ENCODE results near the gene TPO.
"Not testable (repeated sequence)": the region's sequence is repeated elsewhere in the genome, so short reads cannot be mapped to it uniquely, and the experiment has no call there.

TPO gene

DNA sequence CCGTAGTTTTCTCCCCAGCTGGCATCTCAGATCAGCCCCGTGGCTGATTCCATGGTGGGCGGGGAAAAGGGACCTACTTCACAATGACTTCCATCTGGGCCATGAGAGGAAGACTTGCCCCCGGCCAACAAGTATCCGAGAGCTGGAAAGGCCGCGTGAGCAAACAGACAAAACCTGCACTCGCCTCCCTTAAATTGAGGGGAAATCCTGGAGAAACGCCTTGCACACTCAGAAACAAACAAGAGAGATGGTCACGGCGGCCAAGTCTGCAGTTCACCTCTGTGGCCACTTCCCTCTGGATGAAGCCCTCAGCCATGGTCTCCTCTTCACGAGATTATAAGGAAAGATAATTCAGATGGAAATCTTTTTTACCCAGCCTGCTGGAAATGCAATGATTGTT, 39.4 kb upstream of the TPO start:
- DNase-seq (ENCODE audit: low spot score): no peak
- TF ChIP-seq, protein P1, sequence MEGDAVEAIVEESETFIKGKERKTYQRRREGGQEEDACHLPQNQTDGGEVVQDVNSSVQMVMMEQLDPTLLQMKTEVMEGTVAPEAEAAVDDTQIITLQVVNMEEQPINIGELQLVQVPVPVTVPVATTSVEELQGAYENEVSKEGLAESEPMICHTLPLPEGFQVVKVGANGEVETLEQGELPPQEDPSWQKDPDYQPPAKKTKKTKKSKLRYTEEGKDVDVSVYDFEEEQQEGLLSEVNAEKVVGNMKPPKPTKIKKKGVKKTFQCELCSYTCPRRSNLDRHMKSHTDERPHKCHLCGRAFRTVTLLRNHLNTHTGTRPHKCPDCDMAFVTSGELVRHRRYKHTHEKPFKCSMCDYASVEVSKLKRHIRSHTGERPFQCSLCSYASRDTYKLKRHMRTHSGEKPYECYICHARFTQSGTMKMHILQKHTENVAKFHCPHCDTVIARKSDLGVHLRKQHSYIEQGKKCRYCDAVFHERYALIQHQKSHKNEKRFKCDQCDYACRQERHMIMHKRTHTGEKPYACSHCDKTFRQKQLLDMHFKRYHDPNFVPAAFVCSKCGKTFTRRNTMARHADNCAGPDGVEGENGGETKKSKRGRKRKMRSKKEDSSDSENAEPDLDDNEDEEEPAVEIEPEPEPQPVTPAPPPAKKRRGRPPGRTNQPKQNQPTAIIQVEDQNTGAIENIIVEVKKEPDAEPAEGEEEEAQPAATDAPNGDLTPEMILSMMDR (IDR thresholded peaks at IDR 0.05; ENCODE audit: borderline replicate concordance, control extremely low read depth, extremely low read depth, insufficient read depth, missing control alignments): no peak
- in situ Hi-C loops (cut with MboI; ENCODE audit: low sequenced_read_pairs, unreplicated experiment): no loop called here

DNA sequence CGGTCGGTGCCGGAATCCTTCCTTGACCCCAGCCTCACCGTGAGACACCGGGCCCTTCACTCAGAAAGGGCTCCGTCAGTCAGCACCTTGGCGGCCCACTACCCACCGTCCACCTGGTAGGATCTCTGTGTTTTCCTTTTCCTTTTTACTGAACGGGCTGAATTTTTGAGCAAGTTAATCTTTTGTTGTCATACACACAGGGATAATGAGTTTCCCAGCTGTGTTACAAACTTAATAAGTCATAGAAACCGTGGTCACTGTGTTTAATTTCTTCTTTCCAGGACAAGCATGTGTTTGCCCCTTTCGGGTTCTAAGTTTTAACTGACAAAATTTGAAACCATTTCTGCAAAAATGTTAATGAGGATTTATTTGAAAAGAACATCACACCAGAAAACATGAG, 39.0 kb upstream of the TPO start:
- in situ Hi-C loops (cut with MboI; ENCODE audit: low sequenced_read_pairs, unreplicated experiment): no loop called here
- TF ChIP-seq, protein P1 (IDR thresholded peaks at IDR 0.05; ENCODE audit: borderline replicate concordance, control extremely low read depth, extremely low read depth, insufficient read depth, missing control alignments): no peak
- no peak for DNase-seq (ENCODE audit: low spot score)

DNA sequence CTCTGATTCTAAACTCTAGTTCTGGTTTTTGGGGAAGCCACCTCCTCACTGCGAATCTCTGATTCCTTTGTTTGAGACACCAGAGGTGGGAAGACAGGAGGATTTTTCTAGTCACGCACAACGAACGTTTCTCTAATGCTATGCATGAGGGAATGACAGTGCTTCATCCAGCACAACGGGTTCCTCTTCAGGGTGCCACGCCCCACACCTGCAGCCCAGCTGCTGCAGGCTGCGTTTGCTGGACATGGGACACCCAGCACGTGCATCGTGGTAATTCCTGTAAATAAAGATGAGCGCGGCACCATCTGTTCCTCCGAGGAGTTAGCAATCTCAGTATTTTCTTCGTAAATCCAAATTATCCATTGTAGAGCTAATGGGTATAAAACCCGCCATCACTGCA, 37.5 kb upstream of the TPO start:
- TF ChIP-seq, protein P1 (IDR thresholded peaks at IDR 0.05; ENCODE audit: borderline replicate concordance, control extremely low read depth, extremely low read depth, insufficient read depth, missing control alignments): no peak
- in situ Hi-C loops (cut with MboI; ENCODE audit: low sequenced_read_pairs, unreplicated experiment): no loop called here
- DNase-seq (ENCODE audit: low spot score): no peak

DNA sequence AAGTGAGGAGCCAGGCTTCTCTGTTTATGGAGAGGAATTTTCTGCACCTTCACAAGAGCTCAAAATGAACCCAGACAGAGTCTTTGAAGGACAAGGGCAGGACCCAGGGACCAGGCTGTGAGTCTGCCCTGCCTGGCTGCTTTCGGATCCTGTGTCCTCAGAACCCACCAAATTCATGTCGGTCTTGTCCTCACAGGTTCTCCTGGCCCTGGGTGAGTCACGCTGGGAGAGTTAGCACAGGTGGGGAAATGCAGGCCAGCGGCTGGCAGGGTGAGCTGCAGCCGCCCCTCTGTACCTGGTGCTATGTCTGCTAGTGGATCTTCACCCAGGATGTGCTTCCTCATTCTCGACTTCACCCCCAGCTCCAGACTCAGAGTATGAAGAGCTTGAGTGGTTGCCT, 35.8 kb upstream of the TPO start:
- in situ Hi-C loops (cut with MboI; ENCODE audit: low sequenced_read_pairs, unreplicated experiment): no loop called here
- TF ChIP-seq, protein P1 (IDR thresholded peaks at IDR 0.05; ENCODE audit: borderline replicate concordance, control extremely low read depth, extremely low read depth, insufficient read depth, missing control alignments): no peak
- DNase-seq (ENCODE audit: low spot score): no peak

DNA sequence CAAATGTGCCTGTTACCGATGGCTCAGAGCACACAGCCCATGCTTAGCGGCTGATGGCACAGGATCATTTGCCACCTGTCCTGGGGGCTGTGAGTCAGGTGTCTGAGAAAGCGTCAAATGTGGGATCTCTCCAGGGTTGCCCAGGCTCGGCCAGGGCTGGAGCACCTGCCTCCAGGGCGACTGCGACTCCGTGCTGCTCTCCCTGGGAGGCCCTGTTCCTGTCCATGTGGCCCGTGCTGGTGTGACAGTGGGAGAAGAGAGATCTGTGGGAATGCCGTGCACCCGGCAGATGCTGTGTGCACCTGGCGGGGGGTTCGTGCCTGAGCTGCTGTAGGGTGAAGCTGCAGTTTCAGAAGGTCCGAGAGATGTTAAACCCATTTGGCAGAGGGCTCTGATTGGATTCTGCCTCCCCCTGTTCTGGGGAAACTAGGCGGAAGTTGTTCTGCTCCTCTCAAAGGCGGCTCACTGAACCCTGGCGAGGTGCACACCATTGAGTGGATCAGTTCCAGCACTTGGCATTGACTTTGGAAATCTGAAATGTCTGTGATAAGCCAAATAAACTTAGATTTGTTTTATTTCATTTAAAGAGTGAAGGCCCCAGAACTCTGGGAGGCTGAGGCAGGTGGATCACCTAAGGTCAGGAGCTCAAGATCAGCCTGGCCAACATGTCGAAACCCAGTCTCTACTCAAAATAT, 34.7 kb upstream of the TPO start:
- TF ChIP-seq, protein P1 (IDR thresholded peaks at IDR 0.05; ENCODE audit: borderline replicate concordance, control extremely low read depth, extremely low read depth, insufficient read depth, missing control alignments): no peak
- no peak for DNase-seq (ENCODE audit: low spot score)
- in situ Hi-C loops (cut with MboI; ENCODE audit: low sequenced_read_pairs, unreplicated experiment): no loop called here

DNA sequence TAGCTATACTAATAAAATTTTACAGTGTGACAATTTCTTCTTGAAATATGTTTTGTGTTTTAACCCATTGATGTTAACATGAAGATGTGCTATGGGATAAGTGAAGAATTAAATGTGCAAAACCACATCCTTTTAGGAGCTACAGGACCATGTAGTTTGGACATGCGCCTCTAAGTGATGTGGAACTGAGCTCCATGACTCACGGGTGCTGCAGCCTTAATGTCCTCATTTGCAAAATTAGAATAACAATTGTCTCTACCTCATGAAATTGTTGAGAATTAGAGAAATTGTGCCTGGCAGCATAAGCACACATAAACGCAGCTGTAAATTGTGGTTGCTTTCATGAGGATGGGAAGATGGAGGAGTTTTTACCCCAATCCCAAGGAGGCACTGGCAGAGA, 31.6 kb upstream of the TPO start:
- TF ChIP-seq, protein P1 (IDR thresholded peaks at IDR 0.05; ENCODE audit: borderline replicate concordance, control extremely low read depth, extremely low read depth, insufficient read depth, missing control alignments): no peak
- in situ Hi-C loops (cut with MboI; ENCODE audit: low sequenced_read_pairs, unreplicated experiment): no loop called here
- DNase-seq (ENCODE audit: low spot score): no peak

DNA sequence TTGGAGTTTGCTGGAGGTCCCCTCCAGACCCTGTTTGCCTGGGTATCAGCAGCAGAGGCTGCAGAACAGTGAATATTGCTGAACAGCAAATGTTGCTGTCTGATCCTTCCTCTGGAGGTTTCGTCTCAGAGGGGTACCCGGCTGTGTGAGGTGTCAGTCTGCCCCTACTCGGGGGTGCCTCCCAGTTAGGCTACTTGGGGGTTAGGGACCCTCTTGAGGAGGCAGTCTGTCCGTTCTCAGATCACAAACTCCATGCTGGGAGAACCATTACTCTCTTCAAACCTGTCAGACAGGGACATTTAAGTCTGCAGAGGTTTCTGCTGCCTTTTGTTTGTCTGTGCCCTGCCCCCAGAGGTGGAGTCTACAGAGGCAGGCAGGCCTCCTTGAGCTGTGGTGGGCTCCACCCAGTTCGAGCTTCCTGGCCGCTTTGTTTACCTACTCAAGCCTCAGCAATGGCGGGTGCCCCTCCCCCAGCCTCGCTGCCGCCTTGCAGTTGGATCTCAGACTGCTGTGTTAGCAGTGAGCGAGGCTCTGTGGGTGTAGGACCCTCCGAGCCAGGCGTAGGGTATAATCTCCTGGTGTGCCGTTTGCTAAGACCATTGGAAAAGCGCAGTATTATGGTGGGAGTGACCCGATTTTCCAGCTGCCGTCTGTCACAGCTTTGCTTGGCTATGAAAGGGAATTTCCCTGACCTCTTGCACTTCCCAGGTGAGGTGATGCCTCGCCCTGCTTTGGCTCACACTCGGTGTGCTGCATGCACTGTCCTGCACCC, 25.1 kb upstream of the TPO start:
- in situ Hi-C loops (cut with MboI; ENCODE audit: low sequenced_read_pairs, unreplicated experiment); DNase-seq (ENCODE audit: low spot score): not testable (repeated sequence)

DNA sequence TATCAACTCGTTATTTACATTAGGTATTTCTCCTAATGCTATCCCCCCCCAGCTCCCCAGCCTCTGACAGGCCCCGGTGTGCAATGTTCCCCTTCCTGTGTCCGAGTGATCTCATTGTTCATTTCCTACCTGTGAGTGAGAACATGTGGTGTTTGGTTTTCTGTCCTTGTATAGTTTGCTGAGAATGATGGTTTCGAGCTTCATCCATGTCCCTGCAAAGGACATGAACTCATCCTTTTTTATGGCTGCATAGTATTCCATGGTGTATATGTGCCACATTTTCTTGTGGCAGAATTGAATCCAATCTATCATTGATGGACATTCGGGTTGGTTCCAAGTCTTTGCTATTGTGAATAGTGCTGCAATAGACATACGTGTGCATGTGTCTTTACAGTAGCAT, 23.1 kb upstream of the TPO start:
- in situ Hi-C loops (cut with MboI; ENCODE audit: low sequenced_read_pairs, unreplicated experiment); DNase-seq (ENCODE audit: low spot score): not testable (repeated sequence)

Measured in GM13976 (cell line).